Placental pericyte (primary cell): ENCODE results near the gene ABHD1. TPM values are rescaled to one million over a fixed set of nuclear protein-coding genes. Genes with fewer than 3 reads are reported as not detected.

Source experiments
- total RNA-seq: library from RNA; depleted of rRNA; stranded (reverse); fragments of >200 nt; gene quantifications from 2 replicates; pipeline ENCODE4 v1.2.3, GENCODE V29; 2012

ABHD1 gene
- total RNA-seq = not detected in 2 replicates

DNA sequence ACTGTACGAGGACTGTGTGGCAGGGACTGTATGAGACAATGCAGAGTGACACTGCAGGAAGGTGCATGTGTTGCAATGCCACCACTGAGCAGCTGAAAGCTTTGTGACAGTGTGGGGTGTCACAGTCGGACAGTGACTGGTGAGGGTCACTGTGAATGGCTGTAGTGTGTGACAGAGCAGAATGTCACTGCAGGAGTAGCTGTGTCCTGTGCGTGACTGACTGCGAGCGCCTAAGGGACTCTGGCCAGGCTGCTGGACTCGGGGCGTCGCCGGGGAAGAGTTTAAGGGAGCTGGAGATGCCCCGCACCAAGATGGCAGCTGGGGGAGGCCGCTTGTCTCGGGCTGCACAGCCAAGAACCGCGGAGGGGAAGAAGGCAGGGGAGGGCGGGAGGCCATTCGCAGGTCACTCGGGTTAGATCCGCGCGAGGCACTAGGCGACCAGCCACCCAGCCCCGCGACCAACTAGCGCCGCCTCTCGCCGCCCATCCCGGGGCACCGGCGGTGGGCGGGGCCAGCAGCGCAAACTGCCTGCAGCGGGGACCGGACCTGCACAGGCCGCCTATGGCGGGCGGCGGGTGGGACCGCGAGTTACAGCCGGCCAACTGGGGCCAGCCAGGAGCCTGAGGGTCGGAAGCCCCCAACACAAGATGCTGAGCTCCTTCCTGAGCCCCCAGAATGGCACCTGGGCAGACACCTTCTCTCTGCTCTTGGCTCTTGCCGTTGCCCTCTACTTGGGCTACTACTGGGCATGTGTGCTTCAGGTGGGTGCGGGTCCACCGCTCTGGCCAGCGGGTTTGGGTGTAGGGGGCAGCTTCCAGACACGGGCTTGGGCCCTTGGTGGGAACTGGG lies at the start of gene ABHD1:
TSS of gene ABHD1 (plus strand) at position 514 of the 849 bp plus-strand sequence. CDS start at position 648, 134 bp downstream.

DNA sequence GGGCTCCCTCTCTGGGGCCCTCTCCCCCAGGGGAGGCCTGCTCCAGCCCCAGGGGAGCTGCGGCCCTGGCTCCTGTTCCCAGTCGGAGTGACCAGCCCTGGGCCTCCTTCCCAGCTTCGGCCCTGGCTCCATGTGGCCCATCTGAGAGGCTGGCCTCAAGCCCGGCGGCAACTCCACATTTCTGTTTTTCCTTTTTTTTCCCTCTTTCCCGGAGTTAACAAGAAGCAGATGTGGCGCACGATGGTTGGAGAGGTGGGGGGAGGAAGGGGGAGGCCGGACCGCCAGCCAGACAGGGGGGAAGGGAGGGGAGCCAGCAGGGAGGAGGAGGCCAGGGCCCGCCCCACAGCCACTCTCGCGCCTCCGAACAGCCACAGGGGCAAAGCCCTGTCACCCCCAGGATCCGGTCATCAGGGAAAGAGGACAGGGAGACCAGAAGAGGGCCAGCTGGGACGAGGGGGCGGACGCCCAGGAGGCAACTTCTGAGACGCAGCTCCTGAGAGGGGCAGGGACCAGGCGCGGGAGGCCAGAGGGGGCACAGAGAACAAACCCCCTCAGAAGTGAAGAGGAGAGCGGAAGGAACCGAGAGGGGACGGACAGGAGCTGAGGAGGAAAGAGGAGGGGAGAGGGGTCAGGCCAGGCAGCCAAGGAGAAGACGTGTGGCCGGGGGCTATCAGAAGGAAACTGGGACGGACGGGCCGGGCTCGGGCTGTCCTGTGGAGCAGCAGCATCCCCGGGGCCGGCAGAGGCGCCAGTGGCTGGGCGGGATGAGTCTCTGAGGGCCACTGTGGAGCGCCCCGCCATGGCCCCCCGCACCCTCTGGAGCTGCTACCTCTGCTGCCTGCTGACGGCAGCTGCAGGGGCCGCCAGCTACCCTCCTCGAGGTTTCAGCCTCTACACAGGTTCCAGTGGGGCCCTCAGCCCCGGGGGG lies 45.1 kb upstream of the ABHD1 start, which contains the start of gene EMILIN1:
TSS of gene EMILIN1 (plus strand) at position 349 of the 928 bp plus-strand sequence. CDS start at position 800, 451 bp downstream.

DNA sequence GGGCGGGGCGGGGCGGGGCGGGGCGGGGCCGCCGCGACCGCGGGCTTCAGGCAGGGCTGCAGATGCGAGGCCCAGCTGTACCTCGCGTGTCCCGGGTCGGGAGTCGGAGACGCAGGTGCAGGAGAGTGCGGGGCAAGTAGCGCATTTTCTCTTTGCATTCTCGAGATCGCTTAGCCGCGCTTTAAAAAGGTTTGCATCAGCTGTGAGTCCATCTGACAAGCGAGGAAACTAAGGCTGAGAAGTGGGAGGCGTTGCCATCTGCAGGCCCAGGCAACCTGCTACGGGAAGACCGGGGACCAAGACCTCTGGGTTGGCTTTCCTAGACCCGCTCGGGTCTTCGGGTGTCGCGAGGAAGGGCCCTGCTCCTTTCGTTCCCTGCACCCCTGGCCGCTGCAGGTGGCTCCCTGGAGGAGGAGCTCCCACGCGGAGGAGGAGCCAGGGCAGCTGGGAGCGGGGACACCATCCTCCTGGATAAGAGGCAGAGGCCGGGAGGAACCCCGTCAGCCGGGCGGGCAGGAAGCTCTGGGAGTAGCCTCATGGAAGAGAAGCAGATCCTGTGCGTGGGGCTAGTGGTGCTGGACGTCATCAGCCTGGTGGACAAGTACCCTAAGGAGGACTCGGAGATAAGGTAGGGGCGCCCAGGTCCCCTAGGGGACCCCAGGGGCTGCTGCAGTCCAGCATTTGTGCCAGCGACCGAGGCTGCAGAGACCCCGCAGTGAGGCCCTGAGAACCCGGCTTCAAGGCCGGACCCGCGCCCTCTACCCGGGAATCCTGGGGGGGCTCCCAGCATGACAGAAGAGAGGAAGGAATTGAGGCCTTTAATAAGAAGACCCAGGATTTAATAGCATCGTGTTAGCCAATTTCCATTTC lies 36.7 kb upstream of the ABHD1 start, which contains the start of gene KHK:
TSS of gene KHK (plus strand) at position 49 of the 870 bp plus-strand sequence. CDS start at position 537, 488 bp downstream.

DNA sequence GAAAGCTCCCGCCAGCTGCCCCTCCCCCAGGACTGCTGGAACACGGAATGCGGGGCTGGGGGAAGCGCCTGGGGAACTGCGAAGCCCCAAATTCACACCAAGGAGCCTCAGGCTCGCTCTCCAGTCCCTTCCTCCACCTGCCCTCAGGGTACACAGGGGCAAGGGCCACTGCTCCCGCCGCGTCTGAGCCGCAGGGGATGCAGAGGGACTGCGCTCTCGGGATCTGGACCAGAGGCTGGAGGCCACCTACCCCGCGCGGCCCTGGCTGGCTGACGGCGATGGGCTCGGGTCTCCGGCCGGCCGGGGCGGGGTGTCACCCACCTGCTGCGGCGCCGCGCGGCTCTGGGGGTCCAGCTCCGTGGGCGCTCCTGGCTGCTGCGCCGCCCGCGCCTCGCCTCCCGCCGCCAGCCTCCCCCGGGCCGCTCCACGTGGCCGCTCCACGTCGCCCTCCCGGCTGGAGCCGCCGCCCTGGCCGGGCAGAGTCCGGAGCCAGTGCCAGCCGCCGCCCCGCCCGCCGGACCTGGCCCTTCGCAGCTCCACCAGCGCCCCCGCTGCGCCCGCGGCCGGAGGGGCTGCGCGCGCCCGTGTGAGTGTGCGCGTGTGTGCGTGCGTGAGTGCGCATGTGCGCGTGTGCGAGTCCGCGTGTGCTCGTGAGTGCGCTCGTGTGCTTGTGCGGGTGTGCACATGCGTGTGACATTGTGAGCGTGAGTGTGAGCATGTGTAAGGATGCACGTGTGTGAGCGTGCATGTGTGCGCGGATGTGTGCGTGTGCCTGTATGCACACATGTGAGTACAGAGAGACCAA lies 4.9 kb upstream of the ABHD1 start, which contains the start of gene CGREF1:
TSS of gene CGREF1 (minus strand) at position 604 of the 805 bp plus-strand sequence. CDS start 14,762 bp downstream, outside the sequence.

DNA sequence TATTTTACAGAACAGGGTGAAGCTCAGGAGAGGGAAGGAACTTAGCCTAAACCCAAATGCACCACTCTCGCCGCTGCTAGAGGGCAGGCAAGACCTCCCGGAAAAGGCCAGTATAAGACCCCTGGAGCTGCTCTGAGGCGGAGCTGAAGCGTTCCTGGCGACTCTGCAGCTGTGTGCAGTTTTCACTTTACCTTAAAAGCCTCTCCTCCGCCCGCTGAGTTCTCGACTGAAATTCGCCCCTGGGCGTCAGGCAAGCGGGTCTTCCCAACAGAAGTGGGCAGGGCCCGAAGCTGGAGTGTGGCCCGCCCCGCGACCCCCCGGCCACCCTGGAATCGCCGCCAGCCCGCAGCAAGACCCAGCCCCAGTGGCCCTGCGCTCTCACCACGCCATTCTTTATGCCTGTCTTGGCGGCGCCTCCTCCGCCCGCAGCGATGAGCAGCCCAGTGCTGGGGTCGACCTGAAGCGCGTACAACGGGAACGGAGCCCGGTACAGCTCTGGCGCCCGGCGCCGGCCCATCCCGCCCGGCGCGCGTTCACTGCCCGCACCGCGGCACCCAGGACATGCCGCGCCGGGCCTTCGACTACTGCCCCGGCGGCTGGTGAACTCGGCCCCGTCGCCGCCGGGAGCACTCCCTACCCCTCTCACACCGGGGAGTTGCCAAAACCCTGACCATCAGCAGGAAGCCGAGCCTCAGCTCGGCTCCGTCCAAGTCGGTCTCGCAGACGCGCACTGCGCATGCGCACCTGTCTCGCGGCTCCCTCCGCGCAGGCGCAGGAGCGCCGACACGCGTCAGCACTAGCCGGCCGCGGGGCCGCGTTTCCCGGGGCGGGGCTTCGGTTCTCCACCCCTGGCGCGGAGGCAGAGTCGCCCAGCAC lies 10.5 kb downstream of the ABHD1 start, which contains the start of gene PREB:
TSS of gene PREB (minus strand) at position 732 of the 876 bp plus-strand sequence. CDS start at position 517, 215 bp downstream.

DNA sequence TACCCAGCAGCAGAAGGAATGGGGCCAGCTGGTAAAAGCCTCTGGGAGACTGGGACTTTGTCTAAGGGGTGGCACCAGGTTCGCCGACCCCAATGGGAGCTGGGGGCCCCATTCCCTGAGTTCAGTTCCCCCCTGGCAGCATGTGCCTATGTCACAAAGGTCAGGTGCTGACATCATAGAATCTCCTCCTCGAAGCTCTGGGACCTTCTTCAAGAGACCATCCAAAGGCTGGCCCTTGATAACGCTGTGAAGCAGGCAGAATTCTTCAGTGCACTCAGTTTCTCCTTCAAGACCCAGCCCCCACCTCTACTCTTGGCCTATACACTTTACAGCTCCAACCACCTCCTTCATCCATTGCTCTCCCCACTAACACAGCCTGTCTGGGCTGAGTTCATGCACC lies 15.7 kb downstream of the ABHD1 start, which contains the start of gene PRR30:
TSS of gene PRR30 (minus strand) at position 101 of the 400 bp plus-strand sequence. CDS start 1,081 bp downstream, outside the sequence.

DNA sequence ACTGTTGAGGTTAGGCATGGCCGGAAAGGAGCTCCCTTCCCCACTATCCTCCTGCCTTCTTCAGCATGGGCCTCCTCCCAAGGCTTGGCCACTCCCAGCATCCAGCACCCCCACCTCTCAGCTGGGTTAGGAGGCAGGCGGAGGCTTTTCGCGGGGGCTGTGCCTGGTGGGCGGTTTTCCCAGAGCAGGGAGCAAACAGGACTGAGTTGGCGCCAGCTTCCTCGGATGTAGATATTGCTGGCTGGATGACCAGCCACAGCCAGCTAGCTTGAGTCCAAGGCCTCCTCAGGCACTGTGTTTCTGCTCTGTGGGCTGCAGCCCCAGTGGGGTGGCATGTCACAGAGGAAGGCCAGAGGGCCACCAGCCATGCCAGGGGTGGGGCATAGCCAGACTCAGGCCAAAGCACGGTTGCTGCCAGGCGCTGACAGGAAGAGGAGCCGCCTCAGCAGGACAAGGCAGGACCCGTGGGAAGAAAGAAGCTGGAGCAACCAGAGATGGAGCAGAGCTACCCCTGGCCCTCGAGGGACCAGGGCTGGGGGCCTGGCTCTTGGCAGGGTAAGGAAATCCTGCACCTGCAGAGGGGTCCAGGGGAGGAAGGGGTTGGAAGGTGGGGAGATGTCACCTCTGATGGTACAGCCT lies 25.3 kb downstream of the ABHD1 start, which contains the start of gene TCF23:
TSS of gene TCF23 (plus strand) at position 204 of the 639 bp plus-strand sequence. CDS start at position 334, 130 bp downstream.

Other genes with a start within 250 kb of the ABHD1 start
- gene MAPRE3, start 153.2 kb upstream of the ABHD1 start, total RNA-seq = 4.2 and 7.2 TPM in 2 replicates
- 74.2 and 98.0 TPM in 2 replicates for gene TMEM214, start 90.8 kb upstream of the ABHD1 start, total RNA-seq
- 24.9 TPM in 2 replicates for gene AGBL5, start 72.1 kb upstream of the ABHD1 start, total RNA-seq
- gene OST4, start 52.2 kb upstream of the ABHD1 start, total RNA-seq = 124 and 174 TPM in 2 replicates
- gene EMILIN1, start 45.2 kb upstream of the ABHD1 start, total RNA-seq = 189 and 203 TPM in 2 replicates
- gene KHK, start 37.0 kb upstream of the ABHD1 start, total RNA-seq = 0.22 and 1.3 TPM in 2 replicates
- 0.88 TPM in 1 of 2 replicates, not detected in the other for gene CGREF1, start 4.7 kb upstream of the ABHD1 start, total RNA-seq
- gene PREB, start 10.8 kb downstream of the ABHD1 start, total RNA-seq = 76.7 and 108 TPM in 2 replicates
- not detected in 2 replicates for gene PRR30, start 15.6 kb downstream of the ABHD1 start, total RNA-seq
- gene TCF23, start 25.2 kb downstream of the ABHD1 start, total RNA-seq = not detected in 2 replicates
- 143 and 170 TPM in 2 replicates for gene ATRAID, start 88.2 kb downstream of the ABHD1 start, total RNA-seq
- 39.6 and 59.4 TPM in 2 replicates for gene SLC5A6, start 88.5 kb downstream of the ABHD1 start, total RNA-seq
- 34.4 and 72.2 TPM in 2 replicates for gene CAD, start 93.6 kb downstream of the ABHD1 start, total RNA-seq
- 0.14 TPM in 1 of 2 replicates, not detected in the other for gene SLC30A3, start 139.2 kb downstream of the ABHD1 start, total RNA-seq
- not detected in 2 replicates for gene DNAJC5G, start 151.6 kb downstream of the ABHD1 start, total RNA-seq
- gene TRIM54, start 158.6 kb downstream of the ABHD1 start, total RNA-seq = not detected in 2 replicates
- gene UCN, start 184.6 kb downstream of the ABHD1 start, total RNA-seq = 0.86 and 1.1 TPM in 2 replicates
- 64.8 and 67.7 TPM in 2 replicates for gene MPV17, start 199.3 kb downstream of the ABHD1 start, total RNA-seq
- gene GTF3C2, start 232.9 kb downstream of the ABHD1 start, total RNA-seq = 31.7 and 63.6 TPM in 2 replicates
- 29.1 and 37.9 TPM in 2 replicates for gene EIF2B4, start 246.5 kb downstream of the ABHD1 start, total RNA-seq
- gene SNX17, start 246.8 kb downstream of the ABHD1 start, total RNA-seq = 141 and 166 TPM in 2 replicates